Hematopoietic multipotent progenitor cell treated with erythropoietin and hydrocortisone succinate and interleukin-3 and kit ligand, for 4 days (in vitro differentiated cells): ENCODE results near the gene ING5.
A peak's percentile ranks its signal among the peaks of the same experiment; 100 is the strongest.
"Not testable (repeated sequence)": the region's sequence is repeated elsewhere in the genome, so short reads cannot be mapped to it uniquely, and the experiment has no call there.

Source experiments
- DNase-seq: peaks from one replicate; pipeline ENCODE4 v3.0.0-alpha.2; 2015

Gene ING5

GRCh38 chr2:241701399-241702154 lies at the start of gene ING5:
TSS of gene ING5 (plus strand) at chr2:241702039. CDS start at chr2:241702066, 27 bp downstream.
- DNase-seq: peak; percentile 98

GRCh38 chr2:241652142-241652541 lies 49.7 kb upstream of the ING5 start:
- no peak for DNase-seq

GRCh38 chr2:241652722-241653121 lies 49.1 kb upstream of the ING5 start:
- DNase-seq: no peak

GRCh38 chr2:241653210-241653750 lies 48.6 kb upstream of the ING5 start:
- DNase-seq: no peak

GRCh38 chr2:241654551-241654950 lies 47.3 kb upstream of the ING5 start:
- DNase-seq: no peak

GRCh38 chr2:241655516-241656189 lies 46.2 kb upstream of the ING5 start:
- DNase-seq: no peak

- no peak for DNase-seq
Observed at GRCh38 chr2:241656190-241656741, 45.6 kb upstream of the ING5 start.

GRCh38 chr2:241657786-241658254 lies 44.0 kb upstream of the ING5 start:
- no peak for DNase-seq

- DNase-seq: no peak
Observed at GRCh38 chr2:241658296-241658695, 43.5 kb upstream of the ING5 start.

- peak; percentile 81 for DNase-seq
Observed at GRCh38 chr2:241659150-241659739, 42.6 kb upstream of the ING5 start.

- DNase-seq: no peak
Observed at GRCh38 chr2:241660593-241661213, 41.1 kb upstream of the ING5 start.

GRCh38 chr2:241662731-241663130 lies 39.1 kb upstream of the ING5 start:
- not testable (repeated sequence) for DNase-seq

- no peak for DNase-seq
Observed at GRCh38 chr2:241665731-241666440, 36.0 kb upstream of the ING5 start.

- DNase-seq: no peak
Observed at GRCh38 chr2:241666627-241667400, 35.0 kb upstream of the ING5 start.

- no peak for DNase-seq
Observed at GRCh38 chr2:241668354-241668753, 33.5 kb upstream of the ING5 start.

- no peak for DNase-seq
Observed at GRCh38 chr2:241668839-241669238, 33.0 kb upstream of the ING5 start.

GRCh38 chr2:241670333-241671110 lies 31.3 kb upstream of the ING5 start:
- no peak for DNase-seq

- no peak for DNase-seq
Observed at GRCh38 chr2:241671457-241672240, 30.2 kb upstream of the ING5 start.
